IPS-NIHi11 (cell line): ENCODE data around the gene ISX.
"Not testable (repeated sequence)": the region's sequence is repeated elsewhere in the genome, so short reads cannot be mapped to it uniquely, and the experiment has no call there.

Experiments
- DNase-seq: peaks from one replicate; pipeline ENCODE4 v3.0.0; 2012; ENCODE audit warnings: mixed read lengths, low spot score

Gene ISX

GRCh38 chr22:35065796-35066218 is at the start of gene ISX:
Gene ISX, plus strand, starts transcription at chr22:35066158. Its CDS starts 930 bp downstream, at chr22:35067088.
- no peak for DNase-seq

- DNase-seq: no peak
Measured at GRCh38 chr22:35016909-35017308, 49.0 kb upstream of the ISX start.

- DNase-seq: no peak
Measured at GRCh38 chr22:35018995-35019394, 47.0 kb upstream of the ISX start.

- no peak for DNase-seq
Measured at GRCh38 chr22:35020517-35020916, 45.4 kb upstream of the ISX start.

GRCh38 chr22:35021161-35021560 is 44.8 kb upstream of the ISX start:
- no peak for DNase-seq

GRCh38 chr22:35022291-35022690 is 43.7 kb upstream of the ISX start:
- no peak for DNase-seq

- DNase-seq: peak; percentile 91
Measured at GRCh38 chr22:35023692-35024363, 42.1 kb upstream of the ISX start.

GRCh38 chr22:35024364-35024692 is 41.6 kb upstream of the ISX start:
- no peak for DNase-seq

- DNase-seq: not testable (repeated sequence)
Measured at GRCh38 chr22:35030112-35030511, 35.8 kb upstream of the ISX start.

GRCh38 chr22:35032571-35032970 is 33.4 kb upstream of the ISX start:
- DNase-seq: no peak

- DNase-seq: no peak
Measured at GRCh38 chr22:35033635-35034296, 32.2 kb upstream of the ISX start.

GRCh38 chr22:35034963-35035362 is 31.0 kb upstream of the ISX start:
- no peak for DNase-seq

- peak; percentile 54 for DNase-seq
Measured at GRCh38 chr22:35037089-35037488, 28.9 kb upstream of the ISX start.

GRCh38 chr22:35039625-35040024 is 26.3 kb upstream of the ISX start:
- DNase-seq: no peak

GRCh38 chr22:35043252-35043933 is 22.6 kb upstream of the ISX start:
- DNase-seq: no peak

GRCh38 chr22:35043934-35044319 is 22.0 kb upstream of the ISX start:
- no peak for DNase-seq

GRCh38 chr22:35044607-35045390 is 21.2 kb upstream of the ISX start:
- DNase-seq: no peak

- no peak for DNase-seq
Measured at GRCh38 chr22:35045451-35045850, 20.5 kb upstream of the ISX start.

- no peak for DNase-seq
Measured at GRCh38 chr22:35046744-35047462, 19.1 kb upstream of the ISX start.

GRCh38 chr22:35050038-35050437 is 15.9 kb upstream of the ISX start:
- not testable (repeated sequence) for DNase-seq

GRCh38 chr22:35051013-35051535 is 14.9 kb upstream of the ISX start:
- DNase-seq: no peak

GRCh38 chr22:35051791-35052190 is 14.2 kb upstream of the ISX start:
- DNase-seq: no peak
